GM12878 (cell line): Measurements from ENCODE around the gene NUCB1. TPM values are rescaled to one million over a fixed set of nuclear protein-coding genes. Genes with fewer than 3 reads are reported as not detected.
A peak's percentile ranks its signal among the peaks of the same experiment; 100 is the strongest.
"Not testable (repeated sequence)": the region's sequence is repeated elsewhere in the genome, so short reads cannot be mapped to it uniquely, and the experiment has no call there.

Experiments used
- ATAC-seq: fragments of 200-7000 bp; cut with Tn5 transposase; 3 replicates; pipeline ENCODE4 v1.9.1; 2020; ENCODE audit warnings: mild to moderate bottlenecking, moderate library complexity
- BruUV-seq: library from RNA; stranded (reverse); fragments of 400-500 nt; replicated peaks from 2 replicates; lab custom pipeline; 2021; lab: Mats Ljungman, UMichigan
- CTCF ChIA-PET: fragments of 300-600 bp; sonication (Branson Sonifier 250); formaldehyde crosslinking; extraction: SDS; loops from one replicate; lab custom pipeline; 2021; ENCODE audit warnings: inconsistent platforms; lab: Yijun Ruan, JAX
- POLR2A ChIA-PET: fragments of 350-600 bp; formaldehyde crosslinking; extraction: SDS; loops from one replicate; lab custom pipeline; 2021; ENCODE audit warnings: inconsistent platforms; lab: Charles Lee
- RAD21 ChIA-PET: fragments of 300-600 bp; sonication (Branson Sonifier 250); formaldehyde crosslinking; loops from one replicate; lab custom pipeline; 2023; ENCODE audit warnings: antibody characterized with exemption; ENCODE audit not compliant: unreplicated experiment; lab: Charles Lee
- SMC1A ChIA-PET: fragments of 300-600 bp; sonication (Branson Sonifier 250); formaldehyde crosslinking; loops from one replicate; lab custom pipeline; 2023; ENCODE audit not compliant: unreplicated experiment, uncharacterized antibody; lab: Charles Lee
- DNase-seq: peaks from one replicate; pipeline ENCODE4 v3.0.0-alpha.2; 2011; ENCODE audit warnings: low read depth, low spot score
- FAIRE-seq: peaks from 3 replicates; lab custom pipeline; 2011; peaks lifted over from hg19 to GRCh38; lab: Jason Lieb, UNC
- H2AFZ ChIP-seq: 2 replicates; pipeline ENCODE4 v1.6.0; 2011; ENCODE audit warnings: low read depth, low read length, control low read depth; ENCODE audit not compliant: control insufficient read depth
- H3K27ac ChIP-seq: 2 replicates; pipeline ENCODE4 v1.5.1; 2011; ENCODE audit warnings: control low read depth; ENCODE audit not compliant: control insufficient read depth, insufficient read depth
- H3K27me3 ChIP-seq, 2 experiments: replicated peaks in 1 of 2; 2 replicates each; pipeline versions ENCODE4 v1.6.0 to v1.6.1; 2011; ENCODE audit warnings: low read length in 1 of 2; ENCODE audit not compliant: control insufficient read depth in 2 of 2, insufficient read depth in 2 of 2
- H3K36me3 ChIP-seq, 2 experiments: 2 replicates each; pipeline ENCODE4 v1.5.1; 2011; ENCODE audit warnings: low read length in 1 of 2; ENCODE audit not compliant: control insufficient read depth in 2 of 2, insufficient read depth in 2 of 2
- H3K4me1 ChIP-seq: 2 replicates; pipeline ENCODE4 v1.6.1; 2011; ENCODE audit warnings: mild to moderate bottlenecking, low read length, moderate library complexity, mixed read lengths; ENCODE audit not compliant: control insufficient read depth, insufficient read depth
- H3K4me2 ChIP-seq: 2 replicates; pipeline ENCODE4 v1.6.0; 2011; ENCODE audit warnings: control low read depth; ENCODE audit not compliant: control insufficient read depth, insufficient read depth
- H3K4me3 ChIP-seq: fragments of 200-600 bp; sonication (generic); 2 replicates; pipeline ENCODE4 v1.5.1; 2016
- H3K79me2 ChIP-seq: 2 replicates; pipeline ENCODE4 v1.6.0; 2011; ENCODE audit warnings: low read length; ENCODE audit not compliant: control insufficient read depth, insufficient read depth
- H3K9ac ChIP-seq: 2 replicates; pipeline ENCODE4 v1.8.0; 2011; ENCODE audit warnings: low read length, control low read depth, mixed read lengths; ENCODE audit not compliant: control insufficient read depth, insufficient read depth
- H3K9me3 ChIP-seq: replicated peaks from 3 replicates; pipeline ENCODE4 v1.5.1; 2011; ENCODE audit warnings: mild to moderate bottlenecking, low read length; ENCODE audit not compliant: control insufficient read depth, insufficient read depth
- H4K20me1 ChIP-seq: 2 replicates; pipeline ENCODE4 v1.6.0; 2011; ENCODE audit not compliant: control insufficient read depth, insufficient read depth
- BCL11A ChIP-seq: IDR thresholded peaks from 2 replicates; pipeline ENCODE4 v1.6.1; 2011; ENCODE audit warnings: low read depth, low read length
- CHD2 ChIP-seq: IDR thresholded peaks from 2 replicates; pipeline ENCODE4 v1.6.1; 2011; ENCODE audit warnings: low read depth, low read length, improper control_type of control experiment, borderline replicate concordance
- CHD4 ChIP-seq: fragments of 200-600 bp; sonication (generic); IDR thresholded peaks from 2 replicates; pipeline ENCODE4 v1.6.1; 2016; ENCODE audit warnings: mild to moderate bottlenecking
- EP300 ChIP-seq, 2 experiments: fragments of 150-350 bp in 1 of 2; IDR thresholded peaks; 2 replicates each; pipeline ENCODE4 v1.6.1; 2011 to 2012; ENCODE audit warnings: low read depth in 2 of 2, low read length in 2 of 2, borderline replicate concordance in 1 of 2, improper control_type of control experiment in 1 of 2, inconsistent platforms in 1 of 2; ENCODE audit not compliant: control insufficient read depth in 1 of 2
- JUNB ChIP-seq: IDR thresholded peaks from 2 replicates; pipeline ENCODE4 v1.6.1; 2016; ENCODE audit warnings: antibody characterized with exemption, mild to moderate bottlenecking
- NRF1 ChIP-seq: conservative IDR thresholded peaks from 2 replicates; pipeline ENCODE4 v1.6.1; 2011; ENCODE audit warnings: mild to moderate bottlenecking, low read depth, low read length, improper control_type of control experiment
- RUNX3 ChIP-seq: IDR thresholded peaks from 2 replicates; pipeline ENCODE4 v1.6.1; 2012; ENCODE audit warnings: low read length, inconsistent platforms
- TCF12 ChIP-seq: IDR thresholded peaks from 2 replicates; pipeline ENCODE4 v1.6.1; 2011; ENCODE audit warnings: low read depth, mild to moderate bottlenecking, low read length
- ZZZ3 ChIP-seq: IDR thresholded peaks from 2 replicates; pipeline ENCODE4 v1.6.1; 2011; ENCODE audit warnings: low read depth; ENCODE audit not compliant: control insufficient read depth, insufficient read length
- WGBS: methylation state at CpG from one replicate; pipeline ENCODE4 v1.1.6; 2016; ENCODE audit warnings: low lambda C conversion rate; ENCODE audit not compliant: insufficient replicate concordance, insufficient coverage; ENCODE audit errors: missing lambda C conversion rate; 5-methylcytosine and 5-hydroxymethylcytosine counted together
- in situ Hi-C: fragments of 300-500 bp; cut with MboI; formaldehyde crosslinking; loops from 9 replicates; pipeline ENCODE4 v1.14.3; 2018; ENCODE audit warnings: mixed read lengths
- intact Hi-C: fragments of 100-400 bp; cut with micrococcal nuclease; formaldehyde crosslinking; loops from one replicate; pipeline ENCODE4 v1.14.2; 2022; ENCODE audit not compliant: unreplicated experiment
- polyA plus RNA-seq, 11 experiments: library from polyadenylated mRNA; depleted of rRNA in 4 of 11; unstranded in 6 of 11; stranded (reverse) in 5 of 11; fragments of >200 nt; fragmentation: Nextera tagmentation in 4 of 11; fragmentation: Illumina TruSeq in 1 of 11; extraction: Ambion mirVana in 4 of 11; extraction: Trizol in 1 of 11; gene quantifications; 1 replicate in 1 of 11; 2 replicates in 10 of 11; pipeline versions ENCODE4 v1.2.1 to v1.2.3, GENCODE V29; 2011 to 2016; ENCODE audit warnings: inconsistent platforms in 2 of 11, missing spikeins in 2 of 11, low read depth in 1 of 11
- total RNA-seq, 4 experiments: library from RNA; depleted of rRNA in 3 of 4; stranded (reverse); fragments of >200 nt in 3 of 4; fragmentation: Illumina TruSeq in 1 of 4; extraction: Trizol in 1 of 4; gene quantifications; 2 replicates each; pipeline versions ENCODE4 v1.2.1 to v1.2.3, GENCODE V29; 2013 to 2021

The NUCB1 gene
- total and polyA plus RNA-seq, 10 of the 15 experiments (the other 5 are each of a cell fraction or from before 2014, with no cell fraction given), result 1.8 to 112 (median 44.5) TPM

DNA sequence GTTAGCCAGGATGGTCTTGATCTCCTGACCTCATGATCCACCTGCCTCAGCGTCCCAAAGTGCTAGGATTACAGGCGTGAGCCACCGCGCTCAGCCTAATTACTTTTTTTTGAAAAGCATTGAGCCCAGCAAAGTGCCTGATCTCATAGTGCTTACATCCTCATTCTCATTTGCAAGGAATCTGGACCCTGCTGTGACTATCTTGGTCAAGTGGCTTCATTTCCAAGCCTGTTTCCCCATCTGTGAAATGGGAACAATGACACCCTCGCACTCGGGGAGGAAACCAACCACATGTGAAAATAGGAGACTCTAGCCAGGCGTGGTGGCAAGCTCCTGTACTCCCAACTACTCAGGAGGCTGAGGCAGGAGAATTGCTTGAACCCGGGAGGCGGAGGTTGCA is 30.1 kb upstream of the NUCB1 start:
- Histone ChIP-seq H3K27ac (no peak overlapping the region), H3K27me3 (no peaks in the 10 kb centered on the region), H3K4me3 (no peak overlapping the region), H3K4me2 (no peak overlapping the region), H3K79me2 (peaks cover 29% of the 10 kb centered on the region), H3K9me3 (no peaks in the 10 kb centered on the region), H3K36me3 (peaks cover 0 to 1% of the 10 kb centered on the region in 2 experiments; a peak in 1 of 4 replicates), H2AFZ (no peak overlapping the region), H3K4me1 (peaks cover 36% of the 10 kb centered on the region), H4K20me1 (no peaks in the 10 kb centered on the region), H3K9ac (no peak overlapping the region)
- ATAC-seq (no peak), FAIRE-seq (no peak), DNase-seq (no peak)
- intact Hi-C loops, result no loop called here
- POLR2A ChIA-PET, result interaction anchor here (0.6 to 0.7 kb wide), 3 partner anchors 68 to 101 kb away, joined by 3 to 5 read pairs (median 5); no protein-coding TSS in a partner anchor
- no peak for TF ChIP-seq BCL11A
- TF ChIP-seq ZZZ3, result no peak
- no peak for TF ChIP-seq JUNB
- no peak for TF ChIP-seq CHD4
- TF ChIP-seq RUNX3, result no peak
- no peak for TF ChIP-seq NRF1
- TF ChIP-seq TCF12, result no peak
- TF ChIP-seq CHD2, result no peak
- no peak for TF ChIP-seq EP300 (IDR thresholded peaks at IDR 0.05; ENCODE audit: borderline replicate concordance in 1 of 2, control insufficient read depth in 1 of 2, low read depth in 2 of 2, low read length in 2 of 2)
- SMC1A ChIA-PET, result no interaction called here
- CTCF ChIA-PET, result interaction anchor here (1.2 kb wide), 1 partner anchor 27 kb away, joined by 3 read pairs; no protein-coding TSS in a partner anchor
- in situ Hi-C loops, result no loop called here
- no TSS peak for BruUV-seq
- RAD21 ChIA-PET, result no interaction called here
- WGBS, result 80% methylated on average over 8 of the region's 9 CpGs

DNA sequence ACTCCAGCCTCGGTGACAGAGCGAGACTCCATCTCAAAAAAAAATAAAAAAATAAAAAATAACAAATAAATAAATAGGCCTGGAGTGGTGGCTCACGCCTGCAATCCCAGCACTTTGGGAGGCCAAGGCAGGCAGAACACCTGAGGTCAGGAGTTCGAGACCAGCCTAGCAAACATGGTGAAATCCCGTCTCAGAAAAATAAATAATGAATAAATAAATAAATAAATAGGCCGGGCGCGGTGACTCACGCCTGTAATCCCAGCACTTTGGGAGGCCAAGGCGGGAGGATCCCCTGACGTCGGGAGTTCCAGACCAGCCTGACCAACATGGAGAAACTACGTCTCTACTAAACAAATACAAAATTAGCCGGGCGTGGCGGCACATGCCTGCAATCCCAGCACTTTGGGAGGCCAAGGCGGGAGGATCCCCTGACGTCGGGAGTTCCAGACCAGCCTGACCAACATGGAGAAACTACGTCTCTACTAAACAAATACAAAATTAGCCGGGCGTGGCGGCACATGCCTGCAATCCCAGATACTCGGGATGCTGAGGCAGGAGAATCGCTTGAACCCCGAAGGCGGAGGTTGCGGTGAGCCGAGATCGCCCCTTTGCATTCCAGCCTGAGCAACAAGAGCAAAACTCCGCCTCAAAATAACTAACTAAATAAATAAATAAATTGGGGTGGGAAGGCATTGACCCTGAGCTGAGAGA is 28.5 kb upstream of the NUCB1 start:
- H2AFZ ChIP-seq, result 0 out of 2 replicates have a peak overlapping the region, but pooled peaks have one; percentile 4
- ChIA-PET SMC1A (interaction anchor here (0.9 to 3.7 kb wide), 4 partner anchors 15 to 92 kb away, joined by 4 to 24 read pairs (median 12); partner anchors contain the start of gene NUCB1), CTCF (interaction anchor here (0.9 to 3.6 kb wide), 5 partner anchors 29 to 121 kb away, joined by 3 to 22 read pairs (median 4); partner anchors contain the start of genes GYS1 and RUVBL2), RAD21 (interaction anchor here (0.6 to 5.0 kb wide), 9 partner anchors 27 to 122 kb away, joined by 3 to 26 read pairs (median 5); partner anchors contain the start of genes GYS1 and RUVBL2), POLR2A (interaction anchor here (0.5 to 6.7 kb wide), 17 partner anchors 9 to 226 kb away, joined by 3 to 64 read pairs (median 3); partner anchors contain the start of genes FTL, GYS1 and RUVBL2)
- FAIRE-seq, H3K4me3 ChIP-seq, H3K4me2 ChIP-seq, H3K27me3 ChIP-seq, H3K9me3 ChIP-seq, H3K36me3 ChIP-seq, H3K27ac ChIP-seq, H4K20me1 ChIP-seq, BruUV-seq, DNase-seq, H3K9ac ChIP-seq, intact Hi-C loops, in situ Hi-C loops, ATAC-seq: not testable (repeated sequence)
- peaks cover 43% of the 10 kb centered on the region for H3K79me2 ChIP-seq
- H3K4me1 ChIP-seq, result peaks cover 26% of the 10 kb centered on the region
- WGBS, result 87% methylated on average over 27 of the region's 31 CpGs
